ENCODE data around the gene RFX1.

DNA sequence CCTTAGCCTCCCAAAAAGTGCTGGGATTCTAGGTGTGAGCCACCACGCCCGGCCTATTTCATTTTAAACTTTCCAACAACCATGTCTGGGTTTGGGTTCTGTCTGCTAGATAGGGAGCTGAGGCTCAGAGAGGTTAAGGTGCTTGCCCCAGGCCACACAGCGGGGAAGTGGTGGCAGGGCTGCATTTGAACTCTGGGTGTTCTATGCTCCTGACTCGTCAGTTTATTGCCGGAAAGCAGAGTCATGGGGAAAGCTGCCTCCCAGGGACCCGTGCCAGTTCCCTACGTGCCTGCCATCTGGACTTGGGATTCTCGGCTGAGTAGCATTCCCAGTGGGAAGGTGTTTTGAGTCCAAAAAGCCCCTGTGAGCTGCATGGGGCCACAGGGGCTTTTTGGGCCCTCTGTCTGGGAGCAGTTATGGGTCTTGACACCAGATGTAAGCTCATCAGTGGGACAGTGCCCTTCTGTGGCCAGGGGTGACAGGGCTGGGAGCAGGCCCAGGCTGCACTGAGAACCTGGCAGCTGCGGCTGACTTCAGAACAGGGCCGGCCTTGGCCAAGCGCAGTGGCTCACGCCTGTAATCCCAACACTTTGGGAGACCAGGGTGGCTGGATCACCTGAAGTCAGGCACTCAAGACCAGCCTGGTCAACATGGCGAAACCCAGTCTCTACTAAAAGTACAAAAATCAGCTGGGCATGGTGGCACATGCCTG is 10.9 kb downstream of the RFX1 start:
- TF ChIP-seq, protein P1, sequence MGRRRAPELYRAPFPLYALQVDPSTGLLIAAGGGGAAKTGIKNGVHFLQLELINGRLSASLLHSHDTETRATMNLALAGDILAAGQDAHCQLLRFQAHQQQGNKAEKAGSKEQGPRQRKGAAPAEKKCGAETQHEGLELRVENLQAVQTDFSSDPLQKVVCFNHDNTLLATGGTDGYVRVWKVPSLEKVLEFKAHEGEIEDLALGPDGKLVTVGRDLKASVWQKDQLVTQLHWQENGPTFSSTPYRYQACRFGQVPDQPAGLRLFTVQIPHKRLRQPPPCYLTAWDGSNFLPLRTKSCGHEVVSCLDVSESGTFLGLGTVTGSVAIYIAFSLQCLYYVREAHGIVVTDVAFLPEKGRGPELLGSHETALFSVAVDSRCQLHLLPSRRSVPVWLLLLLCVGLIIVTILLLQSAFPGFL (CRISPR knock-in tag; IDR thresholded peaks at IDR 0.05; ENCODE audit: borderline replicate concordance), result no peak
- TF ChIP-seq, protein P2, sequence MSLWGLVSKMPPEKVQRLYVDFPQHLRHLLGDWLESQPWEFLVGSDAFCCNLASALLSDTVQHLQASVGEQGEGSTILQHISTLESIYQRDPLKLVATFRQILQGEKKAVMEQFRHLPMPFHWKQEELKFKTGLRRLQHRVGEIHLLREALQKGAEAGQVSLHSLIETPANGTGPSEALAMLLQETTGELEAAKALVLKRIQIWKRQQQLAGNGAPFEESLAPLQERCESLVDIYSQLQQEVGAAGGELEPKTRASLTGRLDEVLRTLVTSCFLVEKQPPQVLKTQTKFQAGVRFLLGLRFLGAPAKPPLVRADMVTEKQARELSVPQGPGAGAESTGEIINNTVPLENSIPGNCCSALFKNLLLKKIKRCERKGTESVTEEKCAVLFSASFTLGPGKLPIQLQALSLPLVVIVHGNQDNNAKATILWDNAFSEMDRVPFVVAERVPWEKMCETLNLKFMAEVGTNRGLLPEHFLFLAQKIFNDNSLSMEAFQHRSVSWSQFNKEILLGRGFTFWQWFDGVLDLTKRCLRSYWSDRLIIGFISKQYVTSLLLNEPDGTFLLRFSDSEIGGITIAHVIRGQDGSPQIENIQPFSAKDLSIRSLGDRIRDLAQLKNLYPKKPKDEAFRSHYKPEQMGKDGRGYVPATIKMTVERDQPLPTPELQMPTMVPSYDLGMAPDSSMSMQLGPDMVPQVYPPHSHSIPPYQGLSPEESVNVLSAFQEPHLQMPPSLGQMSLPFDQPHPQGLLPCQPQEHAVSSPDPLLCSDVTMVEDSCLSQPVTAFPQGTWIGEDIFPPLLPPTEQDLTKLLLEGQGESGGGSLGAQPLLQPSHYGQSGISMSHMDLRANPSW (CRISPR knock-in tag; conservative IDR thresholded peaks at IDR 0.05; ENCODE audit: low read depth), result no peak
- TF ChIP-seq, protein P3, sequence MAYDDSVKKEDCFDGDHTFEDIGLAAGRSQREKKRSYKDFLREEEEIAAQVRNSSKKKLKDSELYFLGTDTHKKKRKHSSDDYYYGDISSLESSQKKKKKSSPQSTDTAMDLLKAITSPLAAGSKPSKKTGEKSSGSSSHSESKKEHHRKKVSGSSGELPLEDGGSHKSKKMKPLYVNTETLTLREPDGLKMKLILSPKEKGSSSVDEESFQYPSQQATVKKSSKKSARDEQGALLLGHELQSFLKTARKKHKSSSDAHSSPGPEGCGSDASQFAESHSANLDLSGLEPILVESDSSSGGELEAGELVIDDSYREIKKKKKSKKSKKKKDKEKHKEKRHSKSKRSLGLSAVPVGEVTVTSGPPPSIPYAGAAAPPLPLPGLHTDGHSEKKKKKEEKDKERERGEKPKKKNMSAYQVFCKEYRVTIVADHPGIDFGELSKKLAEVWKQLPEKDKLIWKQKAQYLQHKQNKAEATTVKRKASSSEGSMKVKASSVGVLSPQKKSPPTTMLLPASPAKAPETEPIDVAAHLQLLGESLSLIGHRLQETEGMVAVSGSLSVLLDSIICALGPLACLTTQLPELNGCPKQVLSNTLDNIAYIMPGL (CRISPR knock-in tag; IDR thresholded peaks at IDR 0.05), result no peak
- TF ChIP-seq, protein P4, sequence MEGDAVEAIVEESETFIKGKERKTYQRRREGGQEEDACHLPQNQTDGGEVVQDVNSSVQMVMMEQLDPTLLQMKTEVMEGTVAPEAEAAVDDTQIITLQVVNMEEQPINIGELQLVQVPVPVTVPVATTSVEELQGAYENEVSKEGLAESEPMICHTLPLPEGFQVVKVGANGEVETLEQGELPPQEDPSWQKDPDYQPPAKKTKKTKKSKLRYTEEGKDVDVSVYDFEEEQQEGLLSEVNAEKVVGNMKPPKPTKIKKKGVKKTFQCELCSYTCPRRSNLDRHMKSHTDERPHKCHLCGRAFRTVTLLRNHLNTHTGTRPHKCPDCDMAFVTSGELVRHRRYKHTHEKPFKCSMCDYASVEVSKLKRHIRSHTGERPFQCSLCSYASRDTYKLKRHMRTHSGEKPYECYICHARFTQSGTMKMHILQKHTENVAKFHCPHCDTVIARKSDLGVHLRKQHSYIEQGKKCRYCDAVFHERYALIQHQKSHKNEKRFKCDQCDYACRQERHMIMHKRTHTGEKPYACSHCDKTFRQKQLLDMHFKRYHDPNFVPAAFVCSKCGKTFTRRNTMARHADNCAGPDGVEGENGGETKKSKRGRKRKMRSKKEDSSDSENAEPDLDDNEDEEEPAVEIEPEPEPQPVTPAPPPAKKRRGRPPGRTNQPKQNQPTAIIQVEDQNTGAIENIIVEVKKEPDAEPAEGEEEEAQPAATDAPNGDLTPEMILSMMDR (IDR thresholded peaks at IDR 0.05), result no peak
- no peak for TF ChIP-seq ZBTB21 (CRISPR knock-in tag; IDR thresholded peaks at IDR 0.05; ENCODE audit: borderline replicate concordance)
- TF ChIP-seq, protein P5, sequence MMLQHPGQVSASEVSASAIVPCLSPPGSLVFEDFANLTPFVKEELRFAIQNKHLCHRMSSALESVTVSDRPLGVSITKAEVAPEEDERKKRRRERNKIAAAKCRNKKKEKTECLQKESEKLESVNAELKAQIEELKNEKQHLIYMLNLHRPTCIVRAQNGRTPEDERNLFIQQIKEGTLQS (CRISPR knock-in tag; conservative IDR thresholded peaks at IDR 0.05), result no peak
- no peak for TF ChIP-seq CBFB (CRISPR knock-in tag; IDR thresholded peaks at IDR 0.05; ENCODE audit: low read depth)
- no peak for TF ChIP-seq ETV6 (CRISPR knock-in tag; IDR thresholded peaks at IDR 0.05)
- TF ChIP-seq, protein P6, sequence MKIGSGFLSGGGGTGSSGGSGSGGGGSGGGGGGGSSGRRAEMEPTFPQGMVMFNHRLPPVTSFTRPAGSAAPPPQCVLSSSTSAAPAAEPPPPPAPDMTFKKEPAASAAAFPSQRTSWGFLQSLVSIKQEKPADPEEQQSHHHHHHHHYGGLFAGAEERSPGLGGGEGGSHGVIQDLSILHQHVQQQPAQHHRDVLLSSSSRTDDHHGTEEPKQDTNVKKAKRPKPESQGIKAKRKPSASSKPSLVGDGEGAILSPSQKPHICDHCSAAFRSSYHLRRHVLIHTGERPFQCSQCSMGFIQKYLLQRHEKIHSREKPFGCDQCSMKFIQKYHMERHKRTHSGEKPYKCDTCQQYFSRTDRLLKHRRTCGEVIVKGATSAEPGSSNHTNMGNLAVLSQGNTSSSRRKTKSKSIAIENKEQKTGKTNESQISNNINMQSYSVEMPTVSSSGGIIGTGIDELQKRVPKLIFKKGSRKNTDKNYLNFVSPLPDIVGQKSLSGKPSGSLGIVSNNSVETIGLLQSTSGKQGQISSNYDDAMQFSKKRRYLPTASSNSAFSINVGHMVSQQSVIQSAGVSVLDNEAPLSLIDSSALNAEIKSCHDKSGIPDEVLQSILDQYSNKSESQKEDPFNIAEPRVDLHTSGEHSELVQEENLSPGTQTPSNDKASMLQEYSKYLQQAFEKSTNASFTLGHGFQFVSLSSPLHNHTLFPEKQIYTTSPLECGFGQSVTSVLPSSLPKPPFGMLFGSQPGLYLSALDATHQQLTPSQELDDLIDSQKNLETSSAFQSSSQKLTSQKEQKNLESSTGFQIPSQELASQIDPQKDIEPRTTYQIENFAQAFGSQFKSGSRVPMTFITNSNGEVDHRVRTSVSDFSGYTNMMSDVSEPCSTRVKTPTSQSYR (CRISPR knock-in tag; IDR thresholded peaks at IDR 0.05), result no peak
- no peak for TF ChIP-seq KAT7 (CRISPR knock-in tag; IDR thresholded peaks at IDR 0.05; ENCODE audit: borderline replicate concordance)
- TF ChIP-seq IRF2 (CRISPR knock-in tag; IDR thresholded peaks at IDR 0.05; ENCODE audit: borderline replicate concordance, low read depth), result no peak
